GM18909 (cell line): ENCODE results near the gene ACTR3C.
"Not testable (repeated sequence)": the region's sequence is repeated elsewhere in the genome, so short reads cannot be mapped to it uniquely, and the experiment has no call there.

Experiments
- ATAC-seq: cut with Tn5 transposase; IDR thresholded peaks from one replicate; pipeline ENCODE4 v1.9.1; 2021; ENCODE audit warnings: mild to moderate bottlenecking; ENCODE audit not compliant: unreplicated experiment, poor library complexity

ACTR3C gene

GRCh38 chr7:150316987-150317386 lies 6.4 kb downstream of the ACTR3C start:
- ATAC-seq: not testable (repeated sequence)

GRCh38 chr7:150314639-150315239 lies 8.6 kb downstream of the ACTR3C start:
- ATAC-seq: no peak

- ATAC-seq: no peak
These were observed 9.5 kb downstream of the ACTR3C start for GRCh38 chr7:150313870-150314269.

- ATAC-seq: no peak
These were observed 10.0 kb downstream of the ACTR3C start for GRCh38 chr7:150313367-150313809.

- not testable (repeated sequence) for ATAC-seq
These were observed 10.5 kb downstream of the ACTR3C start for GRCh38 chr7:150312649-150313366.

GRCh38 chr7:150311711-150312110 lies 11.6 kb downstream of the ACTR3C start:
- no peak for ATAC-seq

GRCh38 chr7:150311146-150311545 lies 12.2 kb downstream of the ACTR3C start:
- no peak for ATAC-seq

GRCh38 chr7:150308575-150308974 lies 14.8 kb downstream of the ACTR3C start:
- no peak for ATAC-seq

GRCh38 chr7:150307904-150308303 lies 15.4 kb downstream of the ACTR3C start:
- no peak for ATAC-seq

GRCh38 chr7:150307129-150307528 lies 16.2 kb downstream of the ACTR3C start:
- no peak for ATAC-seq

- ATAC-seq: not testable (repeated sequence)
These were observed 17.0 kb downstream of the ACTR3C start for GRCh38 chr7:150306377-150306776.

GRCh38 chr7:150305903-150306284 lies 17.5 kb downstream of the ACTR3C start:
- not testable (repeated sequence) for ATAC-seq

- ATAC-seq: not testable (repeated sequence)
These were observed 18.0 kb downstream of the ACTR3C start for GRCh38 chr7:150305259-150305902.

GRCh38 chr7:150304499-150305258 lies 18.7 kb downstream of the ACTR3C start:
- not testable (repeated sequence) for ATAC-seq

- not testable (repeated sequence) for ATAC-seq
These were observed 20.4 kb downstream of the ACTR3C start for GRCh38 chr7:150302908-150303310.

GRCh38 chr7:150297978-150298377 lies 25.4 kb downstream of the ACTR3C start:
- not testable (repeated sequence) for ATAC-seq

- ATAC-seq: not testable (repeated sequence)
These were observed 26.5 kb downstream of the ACTR3C start for GRCh38 chr7:150296802-150297201.

- ATAC-seq: not testable (repeated sequence)
These were observed 27.7 kb downstream of the ACTR3C start for GRCh38 chr7:150295614-150296013.

- not testable (repeated sequence) for ATAC-seq
These were observed 28.3 kb downstream of the ACTR3C start for GRCh38 chr7:150295027-150295426.

- not testable (repeated sequence) for ATAC-seq
These were observed 33.0 kb downstream of the ACTR3C start for GRCh38 chr7:150290317-150290716.

GRCh38 chr7:150288816-150289215 lies 34.5 kb downstream of the ACTR3C start:
- not testable (repeated sequence) for ATAC-seq
